ENCODE data around the gene MPP1. TPM values are rescaled to one million over a fixed set of nuclear protein-coding genes. Genes with fewer than 3 reads are reported as not detected.

The MPP1 gene
- total RNA-seq, 5 donors from 2014 or later (not counting 1 experiment from before 2014, with no cell fraction given) = 13.6 to 24.1 (median 15.1) TPM

GRCh38 chrX:154815274-154815818 is 10.1 kb upstream of the MPP1 start:
- peaks cover 2 to 12% of the 10 kb centered on the region in 2 donors for H3K27me3 Mint-ChIP-seq
- no peak overlapping the region for H3K4me3 Mint-ChIP-seq
- no peak overlapping the region for H3K27ac Mint-ChIP-seq
- no peaks in the 10 kb centered on the region for H3K9me3 Mint-ChIP-seq
- WGBS (ENCODE audit: insufficient coverage) = no CpG with 5 or more reads among the region's 5 CpGs
- DNase-seq (no peak), ATAC-seq (replicated peaks in 1 of 4) (no peak)
- no peak overlapping the region for H3K4me3 ChIP-seq (ENCODE audit: control insufficient read depth in 1 of 2, extremely low read depth in 1 of 2, low read length in 1 of 2)
- no peaks in the 10 kb centered on the region for H3K36me3 ChIP-seq (ENCODE audit: control insufficient read depth in 2 of 2, extremely low read depth in 1 of 2, insufficient read depth in 1 of 2, low read length in 1 of 2)
- H3K27ac ChIP-seq (ENCODE audit: low read length) = no peak overlapping the region
- ChIA-PET CTCF (no interaction called here), POLR2A (no interaction called here)
- H3K36me3 Mint-ChIP-seq = no peaks in the 10 kb centered on the region
- H3K9me3 ChIP-seq = no peaks in the 10 kb centered on the region
- H3K4me1 Mint-ChIP-seq = no peaks in the 10 kb centered on the region
- H3K4me1 ChIP-seq (ENCODE audit: control insufficient read depth in 1 of 2, extremely low read depth in 1 of 2, insufficient read depth in 2 of 2, low read length in 2 of 2) = peaks cover 0 to 3% of the 10 kb centered on the region in 2 experiments
- peaks cover 0 to 3% of the 10 kb centered on the region in 2 experiments for H3K27me3 ChIP-seq (replicated peaks in 1 of 2; ENCODE audit: control insufficient read depth in 2 of 2, extremely low read depth in 1 of 2, insufficient read depth in 2 of 2, low read length in 1 of 2)

GRCh38 chrX:154813801-154814200 is 8.5 kb upstream of the MPP1 start:
- Mint-ChIP-seq H3K4me3 (no peak overlapping the region), H3K9me3 (no peaks in the 10 kb centered on the region), H3K27ac (no peak overlapping the region), H3K27me3 (peaks cover 2 to 12% of the 10 kb centered on the region in 2 donors), H3K36me3 (no peaks in the 10 kb centered on the region), H3K4me1 (peaks cover 0 to 2% (median 0%) of the 10 kb centered on the region in 3 donors)
- Histone ChIP-seq H3K27me3 (replicated peaks in 1 of 2; ENCODE audit: control insufficient read depth in 2 of 2, extremely low read depth in 1 of 2, insufficient read depth in 2 of 2, low read length in 1 of 2) (peaks cover 0 to 3% of the 10 kb centered on the region in 2 experiments), H3K36me3 (ENCODE audit: control insufficient read depth in 2 of 2, extremely low read depth in 1 of 2, insufficient read depth in 1 of 2, low read length in 1 of 2) (no peaks in the 10 kb centered on the region), H3K4me1 (ENCODE audit: control insufficient read depth in 1 of 2, extremely low read depth in 1 of 2, insufficient read depth in 2 of 2, low read length in 2 of 2) (peaks cover 0 to 3% of the 10 kb centered on the region in 2 experiments), H3K4me3 (ENCODE audit: control insufficient read depth in 1 of 2, extremely low read depth in 1 of 2, low read length in 1 of 2) (no peak overlapping the region), H3K27ac (ENCODE audit: low read length) (no peak overlapping the region), H3K9me3 (no peaks in the 10 kb centered on the region)
- POLR2A ChIA-PET = no interaction called here
- ATAC-seq (replicated peaks in 1 of 4) (no peak), DNase-seq (no peak)
- CTCF ChIA-PET = no interaction called here
- no CpG with 5 or more reads among the region's 1 CpG for WGBS (ENCODE audit: insufficient coverage)

GRCh38 chrX:154812341-154813101 is 7.2 kb upstream of the MPP1 start:
- H3K9me3 ChIP-seq = no peaks in the 10 kb centered on the region
- DNase-seq = no peak
- Mint-ChIP-seq H3K27ac (no peak overlapping the region), H3K36me3 (no peaks in the 10 kb centered on the region), H3K9me3 (no peaks in the 10 kb centered on the region), H3K27me3 (peaks cover 2 to 20% of the 10 kb centered on the region in 2 donors), H3K4me1 (peaks cover 0 to 2% (median 0%) of the 10 kb centered on the region in 3 donors), H3K4me3 (no peak overlapping the region)
- peaks cover 0 to 3% of the 10 kb centered on the region in 2 experiments for H3K27me3 ChIP-seq (replicated peaks in 1 of 2; ENCODE audit: control insufficient read depth in 2 of 2, extremely low read depth in 1 of 2, insufficient read depth in 2 of 2, low read length in 1 of 2)
- no CpG with 5 or more reads among the region's 2 CpGs for WGBS (ENCODE audit: insufficient coverage)
- H3K27ac ChIP-seq (ENCODE audit: low read length) = no peak overlapping the region
- H3K4me3 ChIP-seq (ENCODE audit: control insufficient read depth in 1 of 2, extremely low read depth in 1 of 2, low read length in 1 of 2) = no peak overlapping the region
- ChIA-PET CTCF (interaction anchor here in 1 of 2 donors (1.0 kb wide), 1 partner anchor 9 kb away, joined by 3 read pairs; no protein-coding TSS in a partner anchor), POLR2A (interaction anchor here in 1 of 2 donors (0.5 kb wide), 1 partner anchor 43 kb away, joined by 4 read pairs; no protein-coding TSS in a partner anchor)
- peaks cover 0 to 3% of the 10 kb centered on the region in 2 experiments for H3K4me1 ChIP-seq (ENCODE audit: control insufficient read depth in 1 of 2, extremely low read depth in 1 of 2, insufficient read depth in 2 of 2, low read length in 2 of 2)
- ATAC-seq (replicated peaks in 1 of 4) = no peak
- no peaks in the 10 kb centered on the region for H3K36me3 ChIP-seq (ENCODE audit: control insufficient read depth in 2 of 2, extremely low read depth in 1 of 2, insufficient read depth in 1 of 2, low read length in 1 of 2)

- H3K36me3 ChIP-seq (ENCODE audit: control insufficient read depth in 2 of 2, extremely low read depth in 1 of 2, insufficient read depth in 1 of 2, low read length in 1 of 2) = no peaks in the 10 kb centered on the region
- Mint-ChIP-seq H3K4me1 (peaks cover 0 to 8% (median 6%) of the 10 kb centered on the region in 3 donors), H3K9me3 (no peaks in the 10 kb centered on the region), H3K27ac (no peak overlapping the region), H3K36me3 (no peaks in the 10 kb centered on the region), H3K27me3 (peaks cover 0 to 12% of the 10 kb centered on the region in 2 donors), H3K4me3 (no peak overlapping the region)
- no CpG with 5 or more reads among the region's 1 CpG for WGBS (ENCODE audit: insufficient coverage)
- no peaks in the 10 kb centered on the region for H3K9me3 ChIP-seq
- CTCF ChIA-PET = no interaction called here
- ATAC-seq (replicated peaks in 1 of 4) = no peak
- peak in 1 of 35 experiments; percentile 20 for DNase-seq
- H3K4me1 ChIP-seq (ENCODE audit: control insufficient read depth in 1 of 2, extremely low read depth in 1 of 2, insufficient read depth in 2 of 2, low read length in 2 of 2) = peaks cover 0 to 11% of the 10 kb centered on the region in 2 experiments
- no peak overlapping the region for H3K4me3 ChIP-seq (ENCODE audit: control insufficient read depth in 1 of 2, extremely low read depth in 1 of 2, low read length in 1 of 2)
- H3K27ac ChIP-seq (ENCODE audit: low read length) = no peak overlapping the region
- H3K27me3 ChIP-seq (replicated peaks in 1 of 2; ENCODE audit: control insufficient read depth in 2 of 2, extremely low read depth in 1 of 2, insufficient read depth in 2 of 2, low read length in 1 of 2) = peaks cover 0 to 3% of the 10 kb centered on the region in 2 experiments
- POLR2A ChIA-PET = no interaction called here
Measured at GRCh38 chrX:154809939-154810665, 4.8 kb upstream of the MPP1 start.

GRCh38 chrX:154806837-154807501 is 1.7 kb upstream of the MPP1 start:
- H3K36me3 ChIP-seq (ENCODE audit: control insufficient read depth in 2 of 2, extremely low read depth in 1 of 2, insufficient read depth in 1 of 2, low read length in 1 of 2) = no peaks in the 10 kb centered on the region
- DNase-seq = no peak
- H3K27ac ChIP-seq (ENCODE audit: low read length) = no peak overlapping the region
- H3K4me1 ChIP-seq (ENCODE audit: control insufficient read depth in 1 of 2, extremely low read depth in 1 of 2, insufficient read depth in 2 of 2, low read length in 2 of 2) = peaks cover 4 to 26% of the 10 kb centered on the region in 2 experiments
- ChIA-PET POLR2A (no interaction called here), CTCF (no interaction called here)
- Mint-ChIP-seq H3K36me3 (no peaks in the 10 kb centered on the region), H3K27ac (no peak overlapping the region), H3K4me3 (no peak overlapping the region), H3K9me3 (no peaks in the 10 kb centered on the region), H3K27me3 (peaks cover 0 to 7% of the 10 kb centered on the region in 2 donors), H3K4me1 (peaks cover 0 to 29% (median 28%) of the 10 kb centered on the region in 3 donors)
- H3K4me3 ChIP-seq (ENCODE audit: control insufficient read depth in 1 of 2, extremely low read depth in 1 of 2, low read length in 1 of 2) = no peak overlapping the region
- H3K9me3 ChIP-seq = no peaks in the 10 kb centered on the region
- no peak for ATAC-seq (replicated peaks in 1 of 4)
- no CpG with 5 or more reads among the region's 5 CpGs for WGBS (ENCODE audit: insufficient coverage)
- peaks cover 0 to 3% of the 10 kb centered on the region in 2 experiments for H3K27me3 ChIP-seq (replicated peaks in 1 of 2; ENCODE audit: control insufficient read depth in 2 of 2, extremely low read depth in 1 of 2, insufficient read depth in 2 of 2, low read length in 1 of 2)

- Histone ChIP-seq H3K9me3 (no peaks in the 10 kb centered on the region), H3K4me3 (ENCODE audit: control insufficient read depth in 1 of 2, extremely low read depth in 1 of 2, low read length in 1 of 2) (peak overlapping the region; percentile 68 to 77), H3K27me3 (replicated peaks in 1 of 2; ENCODE audit: control insufficient read depth in 2 of 2, extremely low read depth in 1 of 2, insufficient read depth in 2 of 2, low read length in 1 of 2) (no peaks in the 10 kb centered on the region), H3K36me3 (ENCODE audit: control insufficient read depth in 2 of 2, extremely low read depth in 1 of 2, insufficient read depth in 1 of 2, low read length in 1 of 2) (no peaks in the 10 kb centered on the region), H3K4me1 (ENCODE audit: control insufficient read depth in 1 of 2, extremely low read depth in 1 of 2, insufficient read depth in 2 of 2, low read length in 2 of 2) (peaks cover 9 to 32% of the 10 kb centered on the region in 2 experiments), H3K27ac (ENCODE audit: low read length) (no peak overlapping the region)
- Mint-ChIP-seq H3K27me3 (peaks cover 0 to 7% of the 10 kb centered on the region in 2 donors), H3K4me1 (peaks cover 5 to 37% (median 36%) of the 10 kb centered on the region in 3 donors), H3K9me3 (no peaks in the 10 kb centered on the region), H3K36me3 (no peaks in the 10 kb centered on the region), H3K4me3 (peak overlapping the region; percentile 62 to 78 (median 73)), H3K27ac (peak overlapping the region; percentile 43 to 69)
- POLR2A ChIA-PET = interaction anchor here in 1 of 2 donors (0.6 kb wide), 1 partner anchor 257 kb away, joined by 4 read pairs; no protein-coding TSS in a partner anchor
- 3% methylated on average over 6 of the region's 13 CpGs for WGBS (ENCODE audit: insufficient coverage)
- CTCF ChIA-PET = no interaction called here
- no peak for ATAC-seq (replicated peaks in 1 of 4)
- no peak for DNase-seq
Measured at GRCh38 chrX:154805696-154806091, 409 bp upstream of the MPP1 start.
